ENCODE data around the gene TTC3. TPM values are rescaled to one million over a fixed set of nuclear protein-coding genes. Genes with fewer than 3 reads are reported as not detected.

TTC3 gene
- total RNA-seq, 1 donor from 2014 or later = 216 TPM

GRCh38 chr21:37182222-37182621 is 109.2 kb downstream of the TTC3 start:
- Mint-ChIP-seq H3K9me3 (peaks cover 4% of the 10 kb centered on the region), H3K4me1 (no peaks in the 10 kb centered on the region), H3K4me3 (no peak overlapping the region), H3K27ac (ENCODE audit: unreplicated experiment) (no peak overlapping the region), H3K36me3 (ENCODE audit: low read depth) (peaks cover 29% of the 10 kb centered on the region), H3K27me3 (ENCODE audit: low read depth) (no peaks in the 10 kb centered on the region)
- DNase-seq (ENCODE audit: low read depth, low spot score) = no peak
- TF ChIP-seq CTCF (conservative IDR thresholded peaks at IDR 0.05) = no peak

GRCh38 chr21:37183749-37184148 is 110.7 kb downstream of the TTC3 start:
- peaks cover 4% of the 10 kb centered on the region for H3K9me3 Mint-ChIP-seq
- H3K36me3 Mint-ChIP-seq (ENCODE audit: low read depth) = peaks cover 20% of the 10 kb centered on the region
- no peak overlapping the region for H3K4me3 Mint-ChIP-seq
- no peak for TF ChIP-seq CTCF (conservative IDR thresholded peaks at IDR 0.05)
- no peak for DNase-seq (ENCODE audit: low read depth, low spot score)
- no peak overlapping the region for H3K27ac Mint-ChIP-seq (ENCODE audit: unreplicated experiment)
- H3K27me3 Mint-ChIP-seq (ENCODE audit: low read depth) = no peaks in the 10 kb centered on the region
- no peaks in the 10 kb centered on the region for H3K4me1 Mint-ChIP-seq

DNA sequence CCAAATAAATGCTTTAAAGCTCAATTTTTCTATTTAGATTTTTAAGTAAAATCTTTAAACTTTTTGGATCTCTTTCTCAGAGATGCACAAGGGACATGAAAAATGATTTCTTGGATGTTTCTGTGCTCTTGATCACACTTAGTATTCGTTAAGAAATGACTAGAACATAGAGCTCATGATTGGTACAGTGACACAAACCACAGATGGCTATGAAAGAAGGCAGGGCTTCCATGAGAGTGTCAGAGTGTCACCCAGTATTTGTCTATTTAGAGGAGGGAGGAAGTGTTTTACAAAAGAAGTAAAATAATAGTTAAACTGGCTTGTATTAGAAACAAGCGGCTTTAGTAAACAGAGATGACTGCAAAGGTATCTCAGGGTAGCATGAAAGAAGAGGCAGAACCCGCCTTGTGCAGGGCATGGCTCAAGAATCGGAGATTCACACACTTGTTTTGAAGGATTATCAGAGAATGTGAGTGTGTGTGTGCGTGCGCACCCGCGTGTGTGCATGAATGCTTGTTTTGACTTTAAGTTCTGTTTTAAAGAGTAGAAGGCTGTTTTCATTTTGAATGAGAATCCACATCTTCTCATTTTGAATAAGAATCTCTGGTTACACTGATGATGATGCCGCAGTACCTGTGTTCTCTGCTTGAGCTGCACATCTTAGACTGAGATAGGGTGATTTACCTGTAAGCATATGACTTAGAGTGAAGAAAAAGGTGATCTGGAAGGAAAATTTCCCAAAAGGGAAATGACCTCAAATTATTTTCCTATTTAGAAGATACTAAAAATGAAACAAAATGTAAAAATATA is 111.9 kb downstream of the TTC3 start:
- no peak overlapping the region for H3K27ac Mint-ChIP-seq (ENCODE audit: unreplicated experiment)
- TF ChIP-seq CTCF (conservative IDR thresholded peaks at IDR 0.05) = no peak
- no peaks in the 10 kb centered on the region for H3K4me1 Mint-ChIP-seq
- peaks cover 1% of the 10 kb centered on the region for H3K9me3 Mint-ChIP-seq
- DNase-seq (ENCODE audit: low read depth, low spot score) = no peak
- no peaks in the 10 kb centered on the region for H3K27me3 Mint-ChIP-seq (ENCODE audit: low read depth)
- H3K4me3 Mint-ChIP-seq = no peak overlapping the region
- peaks cover 14% of the 10 kb centered on the region for H3K36me3 Mint-ChIP-seq (ENCODE audit: low read depth)

- Mint-ChIP-seq H3K36me3 (ENCODE audit: low read depth) (peaks cover 15% of the 10 kb centered on the region), H3K27me3 (ENCODE audit: low read depth) (no peaks in the 10 kb centered on the region), H3K9me3 (no peaks in the 10 kb centered on the region), H3K27ac (ENCODE audit: unreplicated experiment) (no peak overlapping the region), H3K4me1 (no peaks in the 10 kb centered on the region), H3K4me3 (no peak overlapping the region)
- TF ChIP-seq CTCF (conservative IDR thresholded peaks at IDR 0.05) = no peak
- DNase-seq (ENCODE audit: low read depth, low spot score) = no peak
These were observed 113.9 kb downstream of the TTC3 start for GRCh38 chr21:37186983-37187382.

GRCh38 chr21:37188825-37189224 is 115.8 kb downstream of the TTC3 start:
- H3K4me3 Mint-ChIP-seq = no peak overlapping the region
- no peaks in the 10 kb centered on the region for H3K27me3 Mint-ChIP-seq (ENCODE audit: low read depth)
- peaks cover 22% of the 10 kb centered on the region for H3K36me3 Mint-ChIP-seq (ENCODE audit: low read depth)
- peaks cover 7% of the 10 kb centered on the region for H3K4me1 Mint-ChIP-seq
- no peak for TF ChIP-seq CTCF (conservative IDR thresholded peaks at IDR 0.05)
- no peak overlapping the region for H3K27ac Mint-ChIP-seq (ENCODE audit: unreplicated experiment)
- DNase-seq (ENCODE audit: low read depth, low spot score) = no peak
- H3K9me3 Mint-ChIP-seq = no peaks in the 10 kb centered on the region
